Neural cell (in vitro differentiated cells): ENCODE results near the gene ZNF43.

Source experiments
- EP300 ChIP-seq: fragments of 450-650 bp; conservative IDR thresholded peaks from 2 replicates; pipeline ENCODE4 v1.6.1; 2014; ENCODE audit warnings: antibody characterized with exemption, mild to moderate bottlenecking, moderate library complexity; ENCODE audit not compliant: poor library complexity, severe bottlenecking
- EZH2 ChIP-seq: fragments of 200-600, 300-800 bp; shearing (Covaris generic), sonication (generic); IDR thresholded peaks from 2 replicates; pipeline ENCODE4 v1.6.1; 2014; ENCODE audit warnings: antibody characterized with exemption, low read length, borderline replicate concordance, mild to moderate bottlenecking; ENCODE audit not compliant: insufficient read depth, poor library complexity, severe bottlenecking
- MXI1 ChIP-seq: fragments of 450-650 bp; conservative IDR thresholded peaks from 2 replicates; pipeline ENCODE4 v1.6.1; 2014; ENCODE audit warnings: antibody characterized with exemption, mild to moderate bottlenecking; ENCODE audit not compliant: poor library complexity, severe bottlenecking
- POLR2AphosphoS5 ChIP-seq: IDR thresholded peaks from 2 replicates; pipeline ENCODE4 v1.6.1; 2012
- RAD21 ChIP-seq: fragments of 450-650 bp; conservative IDR thresholded peaks from 2 replicates; pipeline ENCODE4 v1.6.1; 2014; ENCODE audit warnings: antibody characterized with exemption, mild to moderate bottlenecking, moderate library complexity
- REST ChIP-seq: IDR thresholded peaks from 2 replicates; pipeline ENCODE4 v1.6.1; 2012; ENCODE audit warnings: borderline replicate concordance
- SMC3 ChIP-seq: fragments of 450-650 bp; conservative IDR thresholded peaks from 2 replicates; pipeline ENCODE4 v1.6.1; 2014; ENCODE audit warnings: antibody characterized with exemption, mild to moderate bottlenecking, moderate library complexity; ENCODE audit not compliant: poor library complexity
- TAF1 ChIP-seq: IDR thresholded peaks from 2 replicates; pipeline ENCODE4 v1.6.1; 2012; ENCODE audit warnings: low read depth
- TF ChIP-seq, protein P1 (sequence below): fragments of 450-650 bp; IDR thresholded peaks from 2 replicates; pipeline ENCODE4 v1.5.1; 2014; ENCODE audit warnings: antibody characterized with exemption, mild to moderate bottlenecking, moderate library complexity; ENCODE audit not compliant: poor library complexity, severe bottlenecking

GRCh38 chr19:21841488-21842097, 5.6 kb upstream of the ZNF43 start:
- TF ChIP-seq REST (no peak), EZH2 (no peak), EP300 (no peak), MXI1 (no peak), TAF1 (no peak), SMC3 (no peak), RAD21 (no peak), POLR2AphosphoS5 (no peak)
- TF ChIP-seq, protein P1, sequence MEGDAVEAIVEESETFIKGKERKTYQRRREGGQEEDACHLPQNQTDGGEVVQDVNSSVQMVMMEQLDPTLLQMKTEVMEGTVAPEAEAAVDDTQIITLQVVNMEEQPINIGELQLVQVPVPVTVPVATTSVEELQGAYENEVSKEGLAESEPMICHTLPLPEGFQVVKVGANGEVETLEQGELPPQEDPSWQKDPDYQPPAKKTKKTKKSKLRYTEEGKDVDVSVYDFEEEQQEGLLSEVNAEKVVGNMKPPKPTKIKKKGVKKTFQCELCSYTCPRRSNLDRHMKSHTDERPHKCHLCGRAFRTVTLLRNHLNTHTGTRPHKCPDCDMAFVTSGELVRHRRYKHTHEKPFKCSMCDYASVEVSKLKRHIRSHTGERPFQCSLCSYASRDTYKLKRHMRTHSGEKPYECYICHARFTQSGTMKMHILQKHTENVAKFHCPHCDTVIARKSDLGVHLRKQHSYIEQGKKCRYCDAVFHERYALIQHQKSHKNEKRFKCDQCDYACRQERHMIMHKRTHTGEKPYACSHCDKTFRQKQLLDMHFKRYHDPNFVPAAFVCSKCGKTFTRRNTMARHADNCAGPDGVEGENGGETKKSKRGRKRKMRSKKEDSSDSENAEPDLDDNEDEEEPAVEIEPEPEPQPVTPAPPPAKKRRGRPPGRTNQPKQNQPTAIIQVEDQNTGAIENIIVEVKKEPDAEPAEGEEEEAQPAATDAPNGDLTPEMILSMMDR: no peak
